ENCODE measurements around the gene FBL.
"Not testable (repeated sequence)": the region's sequence is repeated elsewhere in the genome, so short reads cannot be mapped to it uniquely, and the experiment has no call there.

The FBL gene

GRCh38 chr19:39845933-39846677 lies at the start of gene FBL:
Gene FBL, minus strand, starts transcription at chr19:39846379. Its CDS starts 79 bp downstream, at chr19:39846300.
- peak; percentile 97 for DNase-seq (ENCODE audit: insufficient read length, low spot score)
- peak; percentile 82 for FAIRE-seq

- not testable (repeated sequence) for DNase-seq (ENCODE audit: insufficient read length, low spot score); FAIRE-seq
Measured at GRCh38 chr19:39895096-39895495, 48.9 kb upstream of the FBL start.

DNA sequence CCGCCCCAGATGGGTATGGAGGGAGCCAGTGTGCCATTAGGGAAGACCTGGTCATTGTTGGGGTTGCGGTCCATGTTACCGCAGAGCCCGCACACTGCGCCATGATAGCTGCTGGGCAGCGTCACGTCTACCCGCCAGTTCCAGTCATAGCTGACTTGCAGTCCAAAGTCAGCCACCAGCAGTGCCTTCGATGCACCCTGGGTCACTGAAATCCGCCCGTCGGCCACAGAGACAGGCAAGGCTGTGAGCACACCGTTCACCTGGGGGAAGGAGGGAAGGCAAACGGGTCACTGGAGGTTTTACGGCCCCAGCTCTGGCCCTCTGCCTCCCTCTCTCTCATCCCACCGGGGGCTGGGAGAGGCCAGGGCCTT lies 48.0 kb upstream of the FBL start:
- not testable (repeated sequence) for FAIRE-seq; DNase-seq (ENCODE audit: insufficient read length, low spot score)

- FAIRE-seq; DNase-seq (ENCODE audit: insufficient read length, low spot score): not testable (repeated sequence)
Measured at GRCh38 chr19:39893366-39894235, 47.4 kb upstream of the FBL start.

- FAIRE-seq; DNase-seq (ENCODE audit: insufficient read length, low spot score): not testable (repeated sequence)
Measured at GRCh38 chr19:39892506-39892902, 46.3 kb upstream of the FBL start.

GRCh38 chr19:39891660-39892505 lies 45.7 kb upstream of the FBL start:
- DNase-seq (ENCODE audit: insufficient read length, low spot score); FAIRE-seq: not testable (repeated sequence)

DNA sequence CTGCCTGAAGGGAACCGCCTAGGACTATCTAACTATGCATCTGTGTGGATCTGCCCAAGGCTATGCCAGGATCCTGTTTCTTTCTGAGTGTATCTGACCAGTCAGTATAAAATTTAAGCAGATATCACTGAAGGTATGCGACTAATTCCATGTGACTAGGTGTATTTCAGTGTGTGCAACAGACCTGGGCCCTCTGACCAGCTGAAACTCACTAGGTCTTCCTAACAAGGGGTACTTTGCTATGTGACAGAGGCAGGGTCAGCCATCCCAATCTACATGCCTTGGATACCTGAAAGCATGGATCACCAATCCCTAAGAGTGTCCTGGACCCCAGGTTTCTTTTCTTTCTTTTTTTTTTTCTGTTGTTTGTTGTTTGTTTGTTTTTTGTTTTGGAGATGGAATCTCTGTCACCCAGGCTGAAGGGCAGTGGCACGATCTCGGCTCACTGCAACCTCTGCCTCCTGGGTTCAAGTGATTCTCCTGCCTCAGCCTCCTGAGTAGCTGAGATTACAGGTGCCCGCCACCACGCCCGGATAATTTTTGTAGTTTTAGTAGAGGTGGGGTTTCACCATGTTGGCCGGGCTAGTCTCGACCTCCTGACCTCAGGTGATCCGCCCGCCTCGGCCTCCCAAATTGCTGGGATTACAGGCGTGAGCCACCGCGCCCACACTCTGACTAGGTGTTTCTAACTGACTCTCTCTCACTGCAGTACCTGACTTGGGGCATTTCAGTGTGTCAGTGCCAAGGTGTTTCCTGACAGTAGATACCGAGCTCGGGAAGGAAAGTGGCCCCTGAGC lies 44.8 kb upstream of the FBL start:
- DNase-seq (ENCODE audit: insufficient read length, low spot score) (no peak), FAIRE-seq (no peak)

DNA sequence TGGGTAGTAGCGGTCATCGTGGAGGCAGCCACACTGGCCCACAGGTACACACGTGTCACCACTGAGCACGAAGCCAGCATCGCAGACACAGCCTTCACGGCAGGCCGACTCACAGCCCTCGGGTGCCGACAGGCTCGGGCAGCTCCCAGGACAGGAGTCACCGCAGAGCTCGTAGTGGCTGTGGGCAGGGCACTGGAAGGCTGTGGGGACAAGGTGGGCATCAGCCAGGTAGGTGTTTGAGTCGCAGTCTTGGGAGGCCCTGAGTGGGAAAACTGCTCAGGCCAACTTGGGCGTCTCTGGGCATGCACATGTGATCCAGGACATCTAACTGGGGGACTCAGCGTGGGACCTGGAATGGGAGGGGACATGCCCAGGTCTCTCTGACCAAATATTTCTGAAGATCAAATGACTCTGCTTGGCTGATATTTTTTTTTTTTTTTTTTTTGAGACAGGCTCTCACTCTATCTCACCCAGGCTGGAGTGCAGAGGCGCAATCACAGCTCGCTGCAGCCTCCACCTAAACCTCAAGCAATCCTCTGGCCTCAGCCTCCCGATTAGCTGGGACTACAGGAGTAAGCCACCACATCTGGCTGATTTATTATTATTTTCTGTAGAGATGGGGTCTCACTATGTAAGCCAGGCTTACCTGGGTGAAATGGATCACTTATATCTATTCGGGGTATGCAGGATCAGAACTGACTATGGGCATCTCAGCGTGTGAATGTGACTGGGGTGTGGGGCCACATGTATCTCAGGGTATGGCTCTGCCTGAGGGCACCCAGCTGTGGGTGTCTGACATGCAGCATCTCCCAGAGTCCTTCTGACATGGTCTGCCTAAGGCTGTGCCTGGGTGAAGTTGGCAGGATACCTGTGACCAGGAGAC lies 43.9 kb upstream of the FBL start:
- not testable (repeated sequence) for DNase-seq (ENCODE audit: insufficient read length, low spot score); FAIRE-seq

DNA sequence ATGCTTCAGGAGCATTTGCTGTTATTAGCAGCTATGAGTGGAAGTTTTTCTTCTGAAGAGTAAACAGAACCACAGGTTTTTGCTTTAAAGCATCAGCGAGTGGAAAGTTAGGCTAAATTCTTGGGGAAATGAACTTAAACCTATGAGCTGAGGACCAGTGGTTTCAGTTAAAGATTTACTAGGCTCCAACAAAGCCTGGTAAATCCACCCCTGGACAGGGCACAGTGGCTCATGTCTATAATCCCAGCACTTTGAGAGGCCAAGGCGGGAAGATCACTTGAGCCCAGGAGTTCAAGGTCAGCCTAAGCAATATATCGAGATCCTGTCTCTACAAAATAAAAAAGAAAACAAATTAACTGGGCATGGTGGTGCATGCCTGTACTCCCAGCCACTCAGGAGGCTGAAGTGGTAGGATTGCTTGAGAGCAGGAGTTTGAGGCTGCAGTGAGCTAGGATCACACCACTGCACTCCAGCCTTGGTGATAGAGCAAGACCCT lies 41.3 kb upstream of the FBL start:
- FAIRE-seq; DNase-seq (ENCODE audit: insufficient read length, low spot score): not testable (repeated sequence)

DNA sequence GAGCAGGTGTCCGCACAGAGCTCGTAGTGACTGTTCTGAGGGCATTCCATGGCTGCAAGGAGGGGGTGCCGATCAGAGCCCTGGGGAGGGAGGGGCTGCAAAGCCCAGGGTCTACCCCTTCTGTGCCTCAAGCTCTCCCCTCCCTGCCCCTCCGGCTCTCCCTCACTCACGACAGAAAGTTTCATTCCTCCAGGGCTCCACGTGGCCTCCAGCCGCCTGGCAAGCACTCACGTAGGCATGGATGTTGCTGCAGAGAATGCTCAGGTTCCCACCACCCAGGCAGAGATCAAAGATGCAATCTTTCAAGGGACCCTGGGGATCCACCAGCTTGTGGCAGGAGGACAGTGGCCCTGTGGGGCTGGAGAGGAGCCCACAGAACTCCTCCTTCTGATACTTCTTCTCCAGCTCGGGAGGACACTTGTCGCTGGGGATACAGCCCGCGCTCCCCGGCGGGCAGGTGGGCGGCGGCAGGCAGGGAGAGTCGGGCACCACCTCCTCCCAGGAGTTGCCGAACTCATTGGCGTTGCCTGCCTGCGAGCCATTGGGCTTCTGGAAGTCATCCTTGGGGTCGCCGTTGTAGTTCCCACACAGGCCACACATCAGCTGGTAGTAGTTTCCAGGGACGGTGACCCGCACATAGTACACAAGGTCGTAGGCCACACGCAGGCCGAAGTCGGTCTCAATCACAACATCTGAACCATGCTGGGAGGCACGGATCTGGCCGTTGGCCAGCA lies 39.8 kb upstream of the FBL start:
- FAIRE-seq; DNase-seq (ENCODE audit: insufficient read length, low spot score): not testable (repeated sequence)

- FAIRE-seq; DNase-seq (ENCODE audit: insufficient read length, low spot score): not testable (repeated sequence)
Measured at GRCh38 chr19:39884721-39885120, 38.5 kb upstream of the FBL start.

DNA sequence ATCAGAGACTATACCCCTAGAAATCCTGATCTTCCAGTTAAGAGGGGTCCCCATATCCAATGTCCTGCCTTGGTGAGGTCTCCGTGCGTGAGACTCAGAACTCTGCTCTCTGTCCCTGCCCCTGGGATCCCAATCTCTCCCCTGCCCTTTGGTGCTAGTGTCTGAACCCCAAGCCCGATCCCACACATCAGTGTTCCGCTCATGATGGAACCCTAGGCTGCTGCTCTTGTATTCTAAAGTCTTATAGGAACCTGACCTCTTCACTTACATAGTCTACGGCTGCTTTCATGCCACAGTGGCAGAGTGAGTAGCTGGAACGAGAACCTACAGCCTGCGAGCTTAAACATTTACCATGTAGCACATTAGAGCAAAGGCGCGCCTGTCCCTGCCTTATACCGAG lies 36.5 kb upstream of the FBL start:
- not testable (repeated sequence) for DNase-seq (ENCODE audit: insufficient read length, low spot score); FAIRE-seq

DNA sequence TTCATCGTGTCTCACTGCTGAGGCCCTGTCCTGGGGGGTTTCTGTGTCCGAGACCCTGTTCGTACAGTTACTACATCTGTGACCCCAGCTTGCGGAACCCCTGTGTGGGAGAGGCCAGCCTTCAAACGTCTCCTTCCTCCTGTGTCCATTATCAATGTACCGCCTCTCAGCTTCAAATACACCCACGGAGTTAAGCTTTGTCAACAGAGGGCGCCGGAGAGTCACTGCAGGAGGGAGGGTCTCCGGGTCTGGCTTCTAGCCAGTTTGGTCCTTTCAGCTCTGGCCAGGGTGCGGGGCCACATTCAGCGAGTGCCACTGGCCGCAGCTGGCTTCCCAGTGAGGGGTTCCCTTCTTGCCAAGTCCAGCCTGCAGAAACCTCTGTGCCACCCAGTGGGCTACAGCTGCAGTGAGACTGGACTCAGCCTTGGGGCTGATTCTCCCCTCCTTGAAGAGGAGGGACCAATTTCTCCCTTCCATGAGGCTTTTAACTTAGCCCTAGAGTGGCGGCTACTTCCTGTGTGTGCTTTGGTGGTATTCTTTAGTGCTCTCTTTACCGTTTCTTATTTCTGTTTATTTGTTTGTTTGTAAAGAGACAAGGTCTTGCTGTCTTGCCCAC lies 35.4 kb upstream of the FBL start:
- FAIRE-seq; DNase-seq (ENCODE audit: insufficient read length, low spot score): not testable (repeated sequence)

DNA sequence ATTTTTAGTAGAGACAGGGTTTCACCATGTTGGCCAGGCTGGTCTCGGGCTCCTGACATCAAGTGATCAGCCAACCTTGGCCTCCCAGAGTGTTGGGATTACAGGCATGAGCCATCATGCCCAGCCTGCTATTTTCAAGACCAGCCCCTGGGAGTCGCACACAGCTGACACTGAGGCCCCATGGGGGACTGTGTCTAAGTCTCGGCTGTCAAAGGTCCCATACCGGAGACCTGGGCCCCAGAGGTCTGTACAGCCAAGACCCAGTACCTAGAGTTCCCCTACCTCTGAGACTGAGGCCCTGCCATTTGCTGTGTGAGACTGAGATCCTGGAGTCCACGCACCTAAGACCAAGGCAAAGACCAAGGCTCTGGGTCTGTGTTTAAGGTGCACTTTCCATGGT lies 34.1 kb upstream of the FBL start:
- not testable (repeated sequence) for DNase-seq (ENCODE audit: insufficient read length, low spot score); FAIRE-seq

DNA sequence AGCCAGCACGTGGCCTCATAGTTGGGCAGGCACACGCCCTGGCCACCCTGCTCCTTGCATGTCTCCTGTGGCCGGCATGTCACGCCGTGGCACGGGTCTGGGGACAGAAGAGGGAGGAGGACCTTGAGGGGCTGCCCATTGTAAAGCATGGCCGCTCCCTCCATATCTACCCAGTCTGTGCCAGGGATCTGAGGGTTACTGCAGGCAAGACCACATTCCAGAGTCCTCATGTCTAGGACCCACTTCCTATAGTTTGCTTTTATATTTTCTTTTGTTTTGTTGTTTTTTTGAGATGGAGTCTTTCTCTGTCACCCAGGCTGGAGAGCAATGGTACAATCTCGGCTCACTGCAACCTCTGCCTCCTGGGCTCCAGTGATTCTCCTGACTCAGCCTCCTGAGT lies 33.6 kb upstream of the FBL start:
- not testable (repeated sequence) for DNase-seq (ENCODE audit: insufficient read length, low spot score); FAIRE-seq

GRCh38 chr19:39878866-39879265 lies 32.7 kb upstream of the FBL start:
- not testable (repeated sequence) for DNase-seq (ENCODE audit: insufficient read length, low spot score); FAIRE-seq

- DNase-seq (ENCODE audit: insufficient read length, low spot score): no peak
Measured at GRCh38 chr19:39878398-39878797, 32.2 kb upstream of the FBL start.

More at GRCh38 chr19:39878398-39878797, 32.2 kb upstream of the FBL start:
- no peak for FAIRE-seq
